Fibroblast of upper back skin (primary cell): ENCODE measurements around the gene MYBBP1A.
A peak's percentile ranks its signal among the peaks of the same experiment; 100 is the strongest.

Experiments used
- DNase-seq: peaks from one replicate; pipeline ENCODE4 v3.0.0-alpha.2; 2013

MYBBP1A gene

DNA sequence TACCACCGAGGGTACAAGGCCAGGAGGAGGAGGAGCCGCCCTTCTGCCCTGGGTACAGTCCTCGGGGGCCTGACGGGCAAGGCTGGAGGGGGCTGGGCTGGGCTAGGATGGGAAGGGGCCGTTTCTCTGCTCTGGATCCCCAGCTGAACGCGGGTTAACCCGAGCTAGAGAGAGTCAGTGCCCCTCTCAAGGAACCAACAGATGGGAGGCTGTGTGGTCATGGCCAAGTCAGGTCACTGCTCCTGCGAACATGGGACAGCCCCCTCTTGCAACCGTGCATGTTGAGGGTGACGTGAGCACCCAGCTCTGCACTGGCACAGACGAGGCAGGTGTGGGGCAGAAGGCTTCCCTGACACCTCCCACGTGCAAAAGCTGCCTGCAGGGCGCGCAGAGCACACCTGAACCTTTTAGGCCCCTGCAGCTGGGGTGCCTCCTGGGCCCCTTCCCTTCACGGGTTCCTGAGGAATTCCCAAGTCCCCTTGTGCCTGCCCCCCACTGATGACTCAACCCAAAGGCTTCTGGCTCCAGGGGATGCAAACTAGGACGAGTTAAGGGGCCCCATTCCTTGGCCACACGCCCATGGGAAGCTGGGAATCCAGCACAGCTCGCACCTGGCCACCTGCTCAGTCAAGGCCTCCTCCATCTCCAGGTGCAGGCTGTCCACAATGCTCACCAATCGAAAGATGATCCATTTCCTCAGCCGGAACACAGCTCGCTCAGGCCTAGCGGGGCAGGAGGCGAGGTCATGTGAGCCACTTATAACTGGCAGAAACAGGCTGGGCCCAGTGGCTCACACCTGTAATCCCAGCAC is 6.3 kb downstream of the MYBBP1A start:
- peak; percentile 27 for DNase-seq

DNA sequence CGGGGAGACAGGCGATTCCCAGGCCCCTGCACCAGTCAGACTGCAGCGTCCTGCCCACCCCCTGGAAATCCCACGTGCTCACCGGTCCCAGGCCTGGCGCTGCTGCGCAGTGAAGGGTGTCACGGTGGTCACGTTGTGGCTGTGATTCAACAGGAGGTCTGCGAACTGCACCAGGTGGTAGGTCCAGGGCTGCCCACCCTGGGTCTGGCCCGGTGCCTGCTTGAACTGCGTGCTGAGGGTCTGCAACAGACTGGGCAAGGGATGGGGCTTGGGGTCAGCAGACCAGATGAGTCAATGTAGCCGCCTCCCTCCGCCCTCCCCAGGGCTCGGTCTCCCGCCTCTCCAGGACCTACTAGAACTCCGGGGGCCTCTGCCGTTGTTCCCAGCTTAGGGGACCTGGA is 7.1 kb downstream of the MYBBP1A start:
- DNase-seq: no peak

DNA sequence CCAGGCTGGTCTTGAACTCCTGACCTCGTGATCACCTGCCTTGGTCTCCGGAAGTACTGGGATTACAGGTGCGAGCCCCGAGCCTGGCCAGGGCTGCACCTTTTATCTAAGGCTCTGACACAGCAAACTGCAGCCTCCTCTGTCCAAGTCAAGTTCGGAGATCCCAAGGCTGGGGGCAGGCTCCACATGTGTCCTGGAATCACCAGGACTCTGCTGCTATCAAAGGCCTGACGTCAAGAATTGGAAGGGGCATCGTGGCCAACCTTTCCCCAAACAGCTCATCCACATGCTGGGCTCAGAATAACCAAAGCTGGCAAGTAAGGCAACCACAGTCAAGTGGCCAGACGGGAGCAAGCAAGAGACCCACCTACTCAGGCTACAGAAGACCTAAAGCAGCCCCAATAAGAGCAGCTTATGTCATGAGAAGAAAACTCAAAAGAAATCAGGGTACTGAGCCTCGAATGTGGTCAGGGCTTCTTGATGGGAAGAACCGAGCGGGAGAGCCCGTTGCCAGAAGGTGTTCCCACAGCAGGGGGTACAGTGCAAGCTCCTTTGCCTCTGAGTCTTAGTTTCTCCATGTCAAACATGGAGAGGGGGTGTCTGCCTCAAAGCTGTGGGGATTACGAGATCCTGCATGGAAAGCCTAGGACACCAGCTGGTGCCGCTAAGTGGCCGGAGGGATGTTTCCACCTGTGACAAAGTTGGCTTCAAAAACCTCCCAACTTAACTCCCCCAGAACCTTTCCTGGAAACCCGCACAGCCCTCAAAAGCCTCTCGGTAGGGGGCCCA is 7.9 kb downstream of the MYBBP1A start:
- DNase-seq: no peak

- no peak for DNase-seq
These were observed 9.8 kb downstream of the MYBBP1A start for GRCh38 chr17:4545217-4545951.

DNA sequence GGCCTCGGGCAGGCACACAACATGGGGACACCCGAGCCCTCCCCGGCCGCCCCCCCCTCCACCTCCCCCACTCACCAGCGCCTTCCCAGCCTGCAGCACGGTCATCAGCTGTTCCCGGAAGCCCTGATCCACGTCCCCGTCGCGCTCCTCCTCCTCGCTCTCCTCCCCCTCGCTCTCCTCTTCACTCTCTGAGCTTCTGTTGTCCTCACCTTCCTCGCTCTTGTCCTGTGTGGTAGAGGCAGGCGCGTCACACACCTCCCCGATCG is 10.3 kb downstream of the MYBBP1A start:
- DNase-seq: no peak

DNA sequence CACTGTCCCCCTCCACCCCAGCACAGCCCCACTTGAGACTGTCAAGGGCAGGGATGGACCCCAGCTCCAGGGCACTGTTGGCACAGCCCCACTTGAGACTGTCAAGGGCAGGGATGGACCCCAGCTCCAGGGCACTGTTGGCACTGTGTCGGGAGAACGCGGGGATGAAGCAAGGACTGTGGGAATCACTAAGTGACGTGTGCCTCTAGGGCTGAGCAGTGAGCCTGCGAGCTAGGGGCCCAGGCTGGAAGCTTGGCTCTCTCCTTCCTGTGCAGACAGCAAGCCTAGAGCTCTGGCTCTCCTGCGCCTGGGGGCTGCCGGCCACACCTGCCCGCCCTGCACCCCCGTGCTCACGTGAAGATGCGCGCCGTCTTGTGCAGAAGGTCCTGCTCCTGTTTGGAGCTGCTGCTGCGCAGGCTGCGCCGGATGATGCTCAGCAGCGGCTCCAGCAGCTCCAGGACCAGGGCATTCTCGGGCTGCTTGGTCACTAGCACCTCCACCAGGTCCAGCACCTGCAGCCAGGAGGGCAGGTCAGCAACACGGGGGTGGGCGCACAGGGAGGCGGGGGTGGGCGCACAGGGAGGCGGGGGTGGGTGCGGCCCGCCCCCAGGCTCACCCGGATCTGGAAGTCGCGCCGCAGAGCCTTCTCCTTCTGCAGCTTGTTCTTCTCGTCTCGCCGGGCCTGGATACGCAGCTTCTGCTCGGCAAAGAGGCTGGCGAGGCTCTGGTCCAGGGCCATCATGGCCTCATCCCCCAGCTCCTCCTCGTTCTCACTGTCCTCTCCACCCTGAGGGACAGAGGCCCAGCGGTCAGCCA is 10.8 kb downstream of the MYBBP1A start:
- DNase-seq: no peak

GRCh38 chr17:4543557-4544026 is 11.6 kb downstream of the MYBBP1A start:
- no peak for DNase-seq

GRCh38 chr17:4542726-4543191 is 12.4 kb downstream of the MYBBP1A start:
- DNase-seq: no peak

DNA sequence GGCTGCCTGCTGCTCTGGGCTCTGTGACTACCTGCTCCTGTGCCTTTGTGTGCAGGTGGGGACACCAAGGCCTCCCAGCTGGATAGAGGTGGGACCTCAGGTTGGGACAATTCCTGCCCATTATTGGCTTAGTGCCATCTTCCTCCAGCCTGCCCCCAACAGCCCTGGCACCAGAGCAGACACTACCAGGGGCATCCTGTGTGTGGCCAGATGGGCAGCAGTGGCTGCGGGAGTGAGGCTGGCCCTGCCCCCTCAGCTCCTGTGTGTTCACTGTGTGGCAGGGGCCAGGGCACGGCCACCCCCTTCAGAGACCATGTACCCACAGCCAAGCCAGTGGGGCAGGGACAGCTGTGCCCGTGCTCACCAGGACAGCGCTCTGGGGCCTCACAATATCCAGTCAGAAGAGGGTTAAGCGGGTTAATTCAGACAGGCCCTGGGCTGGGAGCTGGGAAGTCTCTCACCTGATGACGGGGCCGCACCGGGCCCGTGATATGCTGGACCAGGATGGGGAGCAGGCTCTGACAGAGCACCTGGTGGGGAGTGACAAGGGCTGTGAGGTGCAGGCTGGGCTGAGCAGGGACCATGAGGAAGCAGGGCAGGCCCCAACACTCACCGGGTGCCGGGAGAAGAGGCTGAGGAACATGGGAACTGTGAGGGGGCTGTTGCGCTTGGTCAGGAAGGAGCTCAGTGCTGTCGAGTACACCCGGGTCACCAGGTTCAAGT is 13.0 kb downstream of the MYBBP1A start:
- no peak for DNase-seq

DNA sequence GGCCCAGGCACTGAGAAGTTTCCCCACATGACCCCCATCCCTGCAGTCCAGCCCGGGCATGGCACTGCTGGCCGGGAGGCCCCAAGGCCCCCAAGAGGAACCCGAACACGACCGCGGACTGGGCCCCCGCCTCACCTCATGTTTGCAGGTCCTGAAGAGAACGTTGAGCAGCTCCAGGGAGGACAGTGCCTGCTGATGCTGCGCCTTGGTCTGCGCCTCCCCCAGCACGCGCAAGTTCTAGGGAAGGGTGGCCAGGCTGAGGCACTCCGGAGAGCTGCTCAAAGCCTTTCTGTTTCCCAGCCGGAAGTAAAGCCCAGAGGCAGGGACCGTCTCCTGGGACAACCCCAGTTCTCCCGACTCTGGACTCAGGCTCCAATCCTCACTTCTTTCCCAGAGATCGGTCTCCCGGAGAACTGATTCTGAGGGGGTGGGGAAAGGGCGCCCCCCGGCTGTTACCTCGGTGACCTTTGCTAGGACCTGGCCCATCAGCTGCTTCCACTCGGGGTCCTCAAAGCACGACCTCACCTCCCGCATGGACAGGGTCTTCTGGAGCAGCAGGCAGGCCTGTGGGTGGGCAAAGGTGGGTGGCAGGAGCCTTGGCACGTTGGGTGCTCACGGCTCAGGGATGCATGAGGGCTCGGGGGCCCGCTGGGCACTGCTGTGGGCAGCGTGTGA is 13.7 kb downstream of the MYBBP1A start:
- DNase-seq: no peak

DNA sequence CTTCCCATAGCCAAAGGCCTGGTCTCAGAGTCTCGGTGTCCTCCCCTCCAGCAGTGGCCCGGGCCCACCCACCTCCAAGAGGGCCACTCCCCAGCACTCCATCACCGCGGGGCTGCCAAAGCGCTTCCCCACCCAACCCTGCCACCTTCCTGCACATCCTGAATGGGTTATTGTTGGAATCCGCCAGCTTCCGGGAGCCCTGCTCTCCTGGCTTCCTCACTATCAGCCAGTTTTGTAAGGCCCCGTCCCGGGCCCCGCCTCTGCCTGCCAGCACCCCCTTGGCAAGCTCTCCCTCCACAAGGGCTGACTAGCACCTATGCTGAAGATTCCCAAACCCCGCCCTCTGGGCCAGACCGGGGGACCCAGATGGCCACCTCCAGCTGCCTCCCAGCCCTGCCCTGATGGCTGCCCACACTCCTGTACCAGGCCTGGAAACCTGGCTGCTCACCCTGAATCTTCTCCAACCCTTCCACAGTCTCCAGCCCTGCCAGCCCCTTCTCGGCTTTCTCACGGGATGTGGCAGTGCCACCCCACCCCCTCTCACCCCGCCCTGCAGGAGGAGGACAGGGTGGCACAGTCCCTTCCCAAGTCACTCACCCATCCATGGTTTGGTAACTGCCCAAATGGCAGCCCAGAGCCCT is 14.4 kb downstream of the MYBBP1A start:
- no peak for DNase-seq

- no peak for DNase-seq
These were observed 14.9 kb downstream of the MYBBP1A start for GRCh38 chr17:4540224-4540651.

GRCh38 chr17:4539576-4540223 is 15.5 kb downstream of the MYBBP1A start:
- DNase-seq: no peak

DNA sequence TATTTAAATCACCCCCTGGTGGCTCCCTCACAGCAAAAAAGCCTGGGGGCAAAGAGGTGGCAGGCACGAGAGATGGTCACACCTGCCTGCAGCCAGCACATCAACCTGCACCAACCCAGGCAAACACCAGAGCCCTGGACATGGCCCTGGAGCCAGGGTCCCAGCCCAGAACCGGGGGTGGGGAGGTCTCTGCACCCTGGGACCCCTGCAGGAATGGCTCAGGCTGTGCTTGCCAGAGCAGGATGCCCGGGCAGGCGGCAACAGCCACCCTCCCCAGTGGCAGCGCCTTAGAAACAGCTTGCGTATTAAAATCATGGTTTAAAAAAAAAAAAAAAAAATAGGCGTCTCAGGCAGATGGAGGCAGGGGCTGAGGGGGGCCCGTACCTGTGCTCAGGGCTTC is 16.2 kb downstream of the MYBBP1A start:
- DNase-seq: no peak

DNA sequence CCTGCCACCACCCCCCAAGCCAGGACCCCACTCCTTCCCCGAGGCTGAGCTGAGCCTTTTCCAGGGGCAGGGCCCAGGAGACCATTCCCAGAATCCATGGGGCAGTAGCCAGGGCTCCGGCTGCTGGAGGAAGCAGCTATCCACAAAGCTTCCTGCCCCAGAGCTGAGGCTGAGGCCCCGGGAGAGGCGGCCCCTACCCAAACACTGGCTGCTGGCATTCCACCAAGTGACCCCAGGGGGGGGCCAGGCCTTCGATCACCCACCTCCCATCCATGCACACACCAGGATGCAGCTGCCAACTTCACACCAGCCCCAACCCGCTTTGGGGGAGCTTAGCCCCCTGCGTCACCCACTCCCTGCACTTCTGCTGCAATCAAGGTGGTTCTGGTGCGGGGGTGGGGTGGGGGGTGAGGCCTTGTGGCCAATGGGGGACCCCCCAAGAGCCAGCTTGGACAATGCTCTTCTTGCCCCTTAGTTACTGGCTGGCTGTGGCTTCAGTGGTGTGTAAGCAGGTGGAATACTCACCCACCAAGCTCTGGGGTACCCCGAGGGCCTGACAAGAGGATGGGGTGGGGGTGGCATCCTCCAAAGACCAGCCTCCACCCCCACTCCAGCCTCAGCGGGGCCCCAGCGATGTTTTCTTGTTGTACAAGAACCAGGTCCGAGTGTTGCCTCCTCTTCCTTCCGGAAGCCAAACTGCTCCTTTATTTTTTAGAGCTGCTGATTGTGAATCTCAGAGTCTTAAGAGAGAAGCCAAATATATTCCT is 16.8 kb downstream of the MYBBP1A start:
- no peak for DNase-seq

- DNase-seq: no peak
These were observed 17.5 kb downstream of the MYBBP1A start for GRCh38 chr17:4537451-4538235.

- DNase-seq: peak; percentile 10
These were observed 18.3 kb downstream of the MYBBP1A start for GRCh38 chr17:4536742-4537411.

- DNase-seq: peak; percentile 16
These were observed 18.9 kb downstream of the MYBBP1A start for GRCh38 chr17:4536259-4536741.
